ENCODE measurements around the gene SLC22A3.

SLC22A3 gene

GRCh38 chr6:160363016-160363996 is 15.1 kb downstream of the SLC22A3 start:
- Histone ChIP-seq H4K8ac (ENCODE audit: low read depth, low read length) (no peak overlapping the region), H2BK5ac (ENCODE audit: low read depth, low read length, poor library complexity) (no peak overlapping the region), H3K36me3 (ENCODE audit: control insufficient read depth in 1 of 2, insufficient read depth in 2 of 2, low read length in 2 of 2) (no peaks in the 10 kb centered on the region), H3K27me3 (ENCODE audit: insufficient read depth, low read length) (no peaks in the 10 kb centered on the region), H3K27ac (ENCODE audit: low read depth, low read length) (no peak overlapping the region), H2BK12ac (ENCODE audit: low read length) (no peak overlapping the region), H2AK5ac (ENCODE audit: low read length) (no peak overlapping the region), H2BK120ac (ENCODE audit: insufficient read depth, low read length, poor library complexity) (no peak overlapping the region), H2AFZ (ENCODE audit: insufficient read depth, low read length, poor library complexity) (no peak overlapping the region), H3K4me2 (ENCODE audit: low read length) (no peak overlapping the region), H3K9ac (ENCODE audit: low read length) (no peak overlapping the region), H3K4me3 (ENCODE audit: low read depth, low read length) (no peak overlapping the region), H3K9me3 (ENCODE audit: insufficient read depth, low read depth, low read length) (no peaks in the 10 kb centered on the region), H4K91ac (ENCODE audit: low read depth, low read length) (no peak overlapping the region), H4K12ac (ENCODE audit: low read depth, low read length) (no peak overlapping the region), H3K18ac (ENCODE audit: low read length) (no peak overlapping the region), H3K79me2 (ENCODE audit: control insufficient read depth, insufficient read depth, low read length, poor library complexity) (no peaks in the 10 kb centered on the region), H3K4me1 (ENCODE audit: control insufficient read depth in 1 of 2, insufficient read depth in 2 of 2, low read length in 2 of 2) (peaks cover 3 to 4% of the 10 kb centered on the region in 2 experiments), H3K79me1 (ENCODE audit: low read length) (no peaks in the 10 kb centered on the region), H3K4ac (ENCODE audit: low read depth, low read length) (no peak overlapping the region), H3K14ac (ENCODE audit: low read length) (no peak overlapping the region), H3K23ac (ENCODE audit: low read length) (no peak overlapping the region)
- DNase-seq = no peak
- no CpG with 5 or more reads among the region's 30 CpGs for WGBS (ENCODE audit: extremely low coverage, insufficient coverage, insufficient read length)

- no peak overlapping the region for H2BK5ac ChIP-seq (ENCODE audit: low read depth, low read length, poor library complexity)
- no peaks in the 10 kb centered on the region for H3K4me1 ChIP-seq (ENCODE audit: control insufficient read depth in 1 of 2, insufficient read depth in 2 of 2, low read length in 2 of 2)
- H3K9ac ChIP-seq (ENCODE audit: low read length) = no peak overlapping the region
- H3K14ac ChIP-seq (ENCODE audit: low read length) = no peak overlapping the region
- no peak overlapping the region for H3K4me2 ChIP-seq (ENCODE audit: low read length)
- H3K18ac ChIP-seq (ENCODE audit: low read length) = no peak overlapping the region
- H2BK12ac ChIP-seq (ENCODE audit: low read length) = no peak overlapping the region
- DNase-seq = no peak
- no peaks in the 10 kb centered on the region for H3K36me3 ChIP-seq (ENCODE audit: control insufficient read depth in 1 of 2, insufficient read depth in 2 of 2, low read length in 2 of 2)
- no peak overlapping the region for H4K12ac ChIP-seq (ENCODE audit: low read depth, low read length)
- no peak overlapping the region for H2AFZ ChIP-seq (ENCODE audit: insufficient read depth, low read length, poor library complexity)
- H3K27me3 ChIP-seq (ENCODE audit: insufficient read depth, low read length) = no peaks in the 10 kb centered on the region
- H3K23ac ChIP-seq (ENCODE audit: low read length) = no peak overlapping the region
- no peak overlapping the region for H3K4ac ChIP-seq (ENCODE audit: low read depth, low read length)
- H3K4me3 ChIP-seq (ENCODE audit: low read depth, low read length) = no peak overlapping the region
- no peaks in the 10 kb centered on the region for H3K9me3 ChIP-seq (ENCODE audit: insufficient read depth, low read depth, low read length)
- no peak overlapping the region for H2AK5ac ChIP-seq (ENCODE audit: low read length)
- no peak overlapping the region for H3K27ac ChIP-seq (ENCODE audit: low read depth, low read length)
- no peaks in the 10 kb centered on the region for H3K79me2 ChIP-seq (ENCODE audit: control insufficient read depth, insufficient read depth, low read length, poor library complexity)
- H2BK120ac ChIP-seq (ENCODE audit: insufficient read depth, low read length, poor library complexity) = no peak overlapping the region
- H4K91ac ChIP-seq (ENCODE audit: low read depth, low read length) = no peak overlapping the region
- H4K8ac ChIP-seq (ENCODE audit: low read depth, low read length) = no peak overlapping the region
- H3K79me1 ChIP-seq (ENCODE audit: low read length) = no peaks in the 10 kb centered on the region
Observed at GRCh38 chr6:160365117-160365516, 16.9 kb downstream of the SLC22A3 start.

GRCh38 chr6:160367798-160368547 is 19.8 kb downstream of the SLC22A3 start:
- no CpG with 5 or more reads among the region's 6 CpGs for WGBS (ENCODE audit: extremely low coverage, insufficient coverage, insufficient read length)

GRCh38 chr6:160368670-160369069 is 20.5 kb downstream of the SLC22A3 start:
- WGBS (ENCODE audit: extremely low coverage, insufficient coverage, insufficient read length) = no CpG with 5 or more reads among the region's 4 CpGs
- H2BK12ac ChIP-seq (ENCODE audit: low read length) = no peak overlapping the region
- H3K27ac ChIP-seq (ENCODE audit: low read depth, low read length) = no peak overlapping the region
- H3K9ac ChIP-seq (ENCODE audit: low read length) = no peak overlapping the region
- H4K91ac ChIP-seq (ENCODE audit: low read depth, low read length) = no peak overlapping the region
- H3K9me3 ChIP-seq (ENCODE audit: insufficient read depth, low read depth, low read length) = no peaks in the 10 kb centered on the region
- H3K18ac ChIP-seq (ENCODE audit: low read length) = no peak overlapping the region
- no peak overlapping the region for H3K4me2 ChIP-seq (ENCODE audit: low read length)
- H4K12ac ChIP-seq (ENCODE audit: low read depth, low read length) = no peak overlapping the region
- H2BK120ac ChIP-seq (ENCODE audit: insufficient read depth, low read length, poor library complexity) = no peak overlapping the region
- H3K36me3 ChIP-seq (ENCODE audit: control insufficient read depth in 1 of 2, insufficient read depth in 2 of 2, low read length in 2 of 2) = no peaks in the 10 kb centered on the region
- no peak overlapping the region for H4K8ac ChIP-seq (ENCODE audit: low read depth, low read length)
- H2AK5ac ChIP-seq (ENCODE audit: low read length) = no peak overlapping the region
- DNase-seq = no peak
- no peak overlapping the region for H2AFZ ChIP-seq (ENCODE audit: insufficient read depth, low read length, poor library complexity)
- H3K4me1 ChIP-seq (ENCODE audit: control insufficient read depth in 1 of 2, insufficient read depth in 2 of 2, low read length in 2 of 2) = no peaks in the 10 kb centered on the region
- H3K14ac ChIP-seq (ENCODE audit: low read length) = no peak overlapping the region
- no peaks in the 10 kb centered on the region for H3K79me2 ChIP-seq (ENCODE audit: control insufficient read depth, insufficient read depth, low read length, poor library complexity)
- H3K23ac ChIP-seq (ENCODE audit: low read length) = no peak overlapping the region
- no peak overlapping the region for H2BK5ac ChIP-seq (ENCODE audit: low read depth, low read length, poor library complexity)
- no peak overlapping the region for H3K4me3 ChIP-seq (ENCODE audit: low read depth, low read length)
- no peak overlapping the region for H3K4ac ChIP-seq (ENCODE audit: low read depth, low read length)
- no peaks in the 10 kb centered on the region for H3K79me1 ChIP-seq (ENCODE audit: low read length)
- H3K27me3 ChIP-seq (ENCODE audit: insufficient read depth, low read length) = no peaks in the 10 kb centered on the region

More at GRCh38 chr6:160367798-160368547, 19.8 kb downstream of the SLC22A3 start:
- Histone ChIP-seq H3K36me3 (ENCODE audit: control insufficient read depth in 1 of 2, insufficient read depth in 2 of 2, low read length in 2 of 2) (no peaks in the 10 kb centered on the region), H4K12ac (ENCODE audit: low read depth, low read length) (no peak overlapping the region), H3K79me2 (ENCODE audit: control insufficient read depth, insufficient read depth, low read length, poor library complexity) (no peaks in the 10 kb centered on the region), H3K4me3 (ENCODE audit: low read depth, low read length) (no peak overlapping the region), H3K4me1 (ENCODE audit: control insufficient read depth in 1 of 2, insufficient read depth in 2 of 2, low read length in 2 of 2) (no peaks in the 10 kb centered on the region), H3K9ac (ENCODE audit: low read length) (no peak overlapping the region), H2BK12ac (ENCODE audit: low read length) (no peak overlapping the region), H2BK5ac (ENCODE audit: low read depth, low read length, poor library complexity) (no peak overlapping the region), H3K27ac (ENCODE audit: low read depth, low read length) (no peak overlapping the region), H3K9me3 (ENCODE audit: insufficient read depth, low read depth, low read length) (no peaks in the 10 kb centered on the region), H3K23ac (ENCODE audit: low read length) (no peak overlapping the region), H3K27me3 (ENCODE audit: insufficient read depth, low read length) (no peaks in the 10 kb centered on the region), H3K4ac (ENCODE audit: low read depth, low read length) (no peak overlapping the region), H2AK5ac (ENCODE audit: low read length) (no peak overlapping the region), H3K79me1 (ENCODE audit: low read length) (no peaks in the 10 kb centered on the region), H2BK120ac (ENCODE audit: insufficient read depth, low read length, poor library complexity) (no peak overlapping the region), H3K14ac (ENCODE audit: low read length) (no peak overlapping the region), H2AFZ (ENCODE audit: insufficient read depth, low read length, poor library complexity) (no peak overlapping the region), H4K8ac (ENCODE audit: low read depth, low read length) (no peak overlapping the region), H4K91ac (ENCODE audit: low read depth, low read length) (no peak overlapping the region), H3K18ac (ENCODE audit: low read length) (no peak overlapping the region), H3K4me2 (ENCODE audit: low read length) (no peak overlapping the region)
- DNase-seq = no peak
